ENCODE data around the gene BHLHA15. TPM values are rescaled to one million over a fixed set of nuclear protein-coding genes. Genes with fewer than 3 reads are reported as not detected.
A peak's percentile ranks its signal among the peaks of the same experiment; 100 is the strongest.

BHLHA15 gene
- total RNA-seq (2013): not detected
- polyA plus RNA-seq (not detected), polyA minus RNA-seq (not detected in 2 replicates), total RNA-seq (0 to 1.2 (median 0.06) reads per million in 11 experiments)

DNA sequence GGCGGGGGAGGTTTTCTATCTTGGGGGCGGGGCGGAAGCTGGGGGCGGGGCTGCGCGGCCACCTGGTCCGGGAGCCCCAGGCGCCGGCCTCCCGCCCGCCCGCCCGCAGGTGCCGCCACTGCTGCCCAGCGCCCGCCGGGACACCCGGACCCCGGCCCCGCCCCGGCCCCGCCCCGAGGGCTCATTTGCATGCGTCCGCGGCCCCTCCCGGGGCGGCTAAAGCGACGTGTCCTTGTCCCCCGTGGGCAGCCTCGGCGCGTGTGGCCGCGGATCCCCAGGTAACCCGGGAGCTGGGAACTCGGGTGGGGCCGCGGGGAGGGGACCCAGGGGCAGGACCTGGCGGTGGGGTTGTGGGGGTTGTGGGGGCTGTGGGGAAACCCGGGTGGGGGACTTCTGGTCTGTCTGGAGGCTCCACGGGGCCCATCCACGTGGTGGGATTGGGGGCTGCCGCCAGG lies at the start of gene BHLHA15:
TSS of gene BHLHA15 (plus strand) at position 219 of the 455 bp plus-strand sequence. CDS start 871 bp downstream, outside the sequence.
- 5% methylated on average over 25 of the region's 45 CpGs for WGBS (ENCODE audit: insufficient coverage)
- H3K9me3 Mint-ChIP-seq: peaks cover 0 to 13% (median 5%) of the 10 kb centered on the region in 7 donors
- H3K36me3 Mint-ChIP-seq: peaks cover 31 to 36% of the 10 kb centered on the region in 2 donors
- Histone ChIP-seq H3K4me2 (replicated peaks; ENCODE audit: extremely low read depth, low read length, poor library complexity, severe bottlenecking) (no peak within 1 kb of the TSS), H2AFZ (ENCODE audit: insufficient read depth, low read depth, low read length, poor library complexity, severe bottlenecking) (no peak within 1 kb of the TSS), H3K4me3 (replicated peaks in 1 of 3; ENCODE audit: low read depth in 2 of 3, low read length in 3 of 3) (no peak within 1 kb of the TSS), H3K79me2 (ENCODE audit: insufficient read depth, low read length) (no peaks in the 10 kb centered on the region), H3K36me3 (replicated peaks in 1 of 2; ENCODE audit: control insufficient read depth in 1 of 2, insufficient read depth in 2 of 2, low read length in 2 of 2) (peaks cover 15 to 24% of the 10 kb centered on the region in 2 donors), H3K9me3 (replicated peaks in 1 of 2; ENCODE audit: control insufficient read depth in 1 of 2, insufficient read depth in 1 of 2, low read length in 2 of 2) (no peaks in the 10 kb centered on the region), H4K20me1 (ENCODE audit: insufficient read depth, low read length) (peaks cover 4% of the 10 kb centered on the region), H3K9ac (ENCODE audit: insufficient read depth, low read length, poor library complexity, severe bottlenecking) (no peak within 1 kb of the TSS), H3K27ac (ENCODE audit: low read depth in 1 of 2, low read length in 2 of 2) (no peak within 1 kb of the TSS), H3K4me1 (ENCODE audit: control insufficient read depth in 1 of 2, insufficient read depth in 2 of 2, low read length in 2 of 2) (no peaks in the 10 kb centered on the region), H3K27me3 (ENCODE audit: control insufficient read depth in 2 of 2, insufficient read depth in 2 of 2, low read length in 2 of 2) (peaks cover 0 to 26% of the 10 kb centered on the region in 2 donors)
- H3K27me3 Mint-ChIP-seq (ENCODE audit: low read depth in 3 of 3): peaks cover 19 to 36% (median 23%) of the 10 kb centered on the region in 3 donors
- H3K4me3 Mint-ChIP-seq: peak within 1 kb of the TSS in 1 of 2 donors; percentile 57
- intact Hi-C loops (cut with micrococcal nuclease): no loop called here
- peaks cover 4% of the 10 kb centered on the region for H3K4me1 Mint-ChIP-seq
- peak within 1 kb of the TSS in 1 of 7 donors; percentile 26 for H3K27ac Mint-ChIP-seq
- DNase-seq: no peak
- TF ChIP-seq, protein P1, sequence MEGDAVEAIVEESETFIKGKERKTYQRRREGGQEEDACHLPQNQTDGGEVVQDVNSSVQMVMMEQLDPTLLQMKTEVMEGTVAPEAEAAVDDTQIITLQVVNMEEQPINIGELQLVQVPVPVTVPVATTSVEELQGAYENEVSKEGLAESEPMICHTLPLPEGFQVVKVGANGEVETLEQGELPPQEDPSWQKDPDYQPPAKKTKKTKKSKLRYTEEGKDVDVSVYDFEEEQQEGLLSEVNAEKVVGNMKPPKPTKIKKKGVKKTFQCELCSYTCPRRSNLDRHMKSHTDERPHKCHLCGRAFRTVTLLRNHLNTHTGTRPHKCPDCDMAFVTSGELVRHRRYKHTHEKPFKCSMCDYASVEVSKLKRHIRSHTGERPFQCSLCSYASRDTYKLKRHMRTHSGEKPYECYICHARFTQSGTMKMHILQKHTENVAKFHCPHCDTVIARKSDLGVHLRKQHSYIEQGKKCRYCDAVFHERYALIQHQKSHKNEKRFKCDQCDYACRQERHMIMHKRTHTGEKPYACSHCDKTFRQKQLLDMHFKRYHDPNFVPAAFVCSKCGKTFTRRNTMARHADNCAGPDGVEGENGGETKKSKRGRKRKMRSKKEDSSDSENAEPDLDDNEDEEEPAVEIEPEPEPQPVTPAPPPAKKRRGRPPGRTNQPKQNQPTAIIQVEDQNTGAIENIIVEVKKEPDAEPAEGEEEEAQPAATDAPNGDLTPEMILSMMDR (IDR thresholded peaks at IDR 0.05): no peak

DNA sequence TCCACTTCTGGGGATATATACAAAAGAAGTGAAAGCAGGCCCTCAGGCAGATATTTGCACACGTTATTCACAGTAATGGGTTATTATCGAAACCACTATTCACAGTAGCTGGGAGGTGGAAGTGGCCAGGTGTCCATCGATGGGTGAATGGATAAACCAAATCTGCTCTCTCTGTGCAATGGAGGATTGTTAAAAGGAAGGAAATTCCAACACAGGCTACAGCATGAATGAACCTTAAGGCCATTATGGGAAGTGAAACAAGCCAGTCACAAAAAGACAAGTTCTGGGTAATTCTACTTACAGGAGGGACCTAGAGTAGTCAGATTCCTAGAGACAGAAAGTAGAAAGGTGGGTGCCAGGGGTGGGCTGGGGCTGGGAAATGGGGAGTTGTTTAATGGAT lies 48.5 kb upstream of the BHLHA15 start:
- Histone ChIP-seq H3K4me2 (replicated peaks; ENCODE audit: extremely low read depth, low read length, poor library complexity, severe bottlenecking) (no peak overlapping the region), H2AFZ (ENCODE audit: insufficient read depth, low read depth, low read length, poor library complexity, severe bottlenecking) (no peak overlapping the region), H3K4me3 (replicated peaks in 1 of 3; ENCODE audit: low read depth in 2 of 3, low read length in 3 of 3) (no peak overlapping the region), H3K4me1 (ENCODE audit: control insufficient read depth in 1 of 2, insufficient read depth in 2 of 2, low read length in 2 of 2) (peaks cover 14 to 15% of the 10 kb centered on the region in 2 donors), H3K9ac (ENCODE audit: insufficient read depth, low read length, poor library complexity, severe bottlenecking) (no peak overlapping the region), H3K79me2 (ENCODE audit: insufficient read depth, low read length) (no peaks in the 10 kb centered on the region), H3K27me3 (ENCODE audit: control insufficient read depth in 2 of 2, insufficient read depth in 2 of 2, low read length in 2 of 2) (peaks cover 5 to 53% of the 10 kb centered on the region in 2 donors), H3K27ac (ENCODE audit: low read depth in 1 of 2, low read length in 2 of 2) (no peak overlapping the region), H3K9me3 (replicated peaks in 1 of 2; ENCODE audit: control insufficient read depth in 1 of 2, insufficient read depth in 1 of 2, low read length in 2 of 2) (no peaks in the 10 kb centered on the region), H4K20me1 (ENCODE audit: insufficient read depth, low read length) (peaks cover 85% of the 10 kb centered on the region), H3K36me3 (replicated peaks in 1 of 2; ENCODE audit: control insufficient read depth in 1 of 2, insufficient read depth in 2 of 2, low read length in 2 of 2) (peaks cover 0 to 15% of the 10 kb centered on the region in 2 donors)
- H3K4me1 Mint-ChIP-seq: peaks cover 26% of the 10 kb centered on the region
- peaks cover 0 to 4% (median 2%) of the 10 kb centered on the region in 7 donors for H3K9me3 Mint-ChIP-seq
- peak overlapping the region in 1 of 7 donors; percentile 32 for H3K27ac Mint-ChIP-seq
- WGBS (ENCODE audit: insufficient coverage): no CpG with 5 or more reads among the region's 3 CpGs
- peaks cover 36 to 59% (median 41%) of the 10 kb centered on the region in 3 donors for H3K27me3 Mint-ChIP-seq (ENCODE audit: low read depth in 3 of 3)
- TF ChIP-seq, protein P1 (IDR thresholded peaks at IDR 0.05): no peak
- peak; percentile 26 to 73 (median 58) for DNase-seq
- intact Hi-C loops (cut with micrococcal nuclease): no loop called here
- H3K4me3 Mint-ChIP-seq: no peak overlapping the region
- peaks cover 50 to 55% of the 10 kb centered on the region in 2 donors for H3K36me3 Mint-ChIP-seq
